Measurements from ENCODE around the gene RAD51B.

DNA sequence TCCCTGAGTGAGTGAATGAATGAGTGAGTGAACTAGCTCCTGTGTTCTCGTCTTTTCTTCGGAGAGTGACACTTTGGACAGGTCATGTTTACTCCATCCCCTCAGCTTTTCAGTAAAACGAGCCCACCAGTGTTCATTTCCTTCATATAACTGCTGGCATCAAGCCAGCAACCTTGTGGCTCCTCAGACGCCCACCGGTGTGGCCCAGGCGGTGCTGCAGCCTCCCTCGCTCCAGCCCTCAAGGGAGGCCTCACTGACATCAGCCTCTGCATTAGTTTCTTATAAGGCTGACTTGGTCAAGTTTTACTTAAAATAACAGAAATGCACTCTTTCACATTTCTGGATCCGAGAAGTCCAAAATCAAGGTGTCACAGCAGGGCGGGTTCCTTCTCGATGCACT is 785.2 kb downstream of the RAD51B start:
- TF ChIP-seq, protein P1, sequence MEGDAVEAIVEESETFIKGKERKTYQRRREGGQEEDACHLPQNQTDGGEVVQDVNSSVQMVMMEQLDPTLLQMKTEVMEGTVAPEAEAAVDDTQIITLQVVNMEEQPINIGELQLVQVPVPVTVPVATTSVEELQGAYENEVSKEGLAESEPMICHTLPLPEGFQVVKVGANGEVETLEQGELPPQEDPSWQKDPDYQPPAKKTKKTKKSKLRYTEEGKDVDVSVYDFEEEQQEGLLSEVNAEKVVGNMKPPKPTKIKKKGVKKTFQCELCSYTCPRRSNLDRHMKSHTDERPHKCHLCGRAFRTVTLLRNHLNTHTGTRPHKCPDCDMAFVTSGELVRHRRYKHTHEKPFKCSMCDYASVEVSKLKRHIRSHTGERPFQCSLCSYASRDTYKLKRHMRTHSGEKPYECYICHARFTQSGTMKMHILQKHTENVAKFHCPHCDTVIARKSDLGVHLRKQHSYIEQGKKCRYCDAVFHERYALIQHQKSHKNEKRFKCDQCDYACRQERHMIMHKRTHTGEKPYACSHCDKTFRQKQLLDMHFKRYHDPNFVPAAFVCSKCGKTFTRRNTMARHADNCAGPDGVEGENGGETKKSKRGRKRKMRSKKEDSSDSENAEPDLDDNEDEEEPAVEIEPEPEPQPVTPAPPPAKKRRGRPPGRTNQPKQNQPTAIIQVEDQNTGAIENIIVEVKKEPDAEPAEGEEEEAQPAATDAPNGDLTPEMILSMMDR (IDR thresholded peaks at IDR 0.05): no peak
- TF ChIP-seq POLR2A (IDR thresholded peaks at IDR 0.05): no peak
